WTC11 (cell line): Measurements from ENCODE around the gene KRT23. TPM values are rescaled to one million over a fixed set of nuclear protein-coding genes. Genes with fewer than 3 reads are reported as not detected.
A peak's percentile ranks its signal among the peaks of the same experiment; 100 is the strongest.

Source experiments
- ATAC-seq: fragments of 200-7000 bp; cut with Tn5 transposase; 2 replicates; pipeline ENCODE4 v1.10.0; 2021; ENCODE audit warnings: mild to moderate bottlenecking, moderate library complexity
- Bru-seq: library from RNA; stranded (reverse); fragments of 400-500 nt; gene quantifications from one replicate; lab custom pipeline; 2021; lab: Mats Ljungman, UMichigan
- CTCF ChIA-PET: fragments of 300-600 bp; sonication (Branson Sonifier 250); formaldehyde crosslinking; loops from one replicate; lab custom pipeline; 2021; ENCODE audit warnings: antibody characterized with exemption; lab: Charles Lee
- POLR2A ChIA-PET: fragments of 350-600 bp; sonication (Branson Sonifier 250); formaldehyde crosslinking; loops from one replicate; lab custom pipeline; 2021; ENCODE audit warnings: antibody characterized with exemption; lab: Charles Lee
- DNase-seq: peaks from one replicate; pipeline ENCODE4 v3.0.0; 2021; ENCODE audit warnings: low spot score
- H3K27ac Mint-ChIP-seq: 2 replicates; pipeline ENCODE4 v1.8.0; 2021; ENCODE audit warnings: mixed read lengths
- H3K27me3 Mint-ChIP-seq: 2 replicates; pipeline ENCODE4 v1.8.0; 2021; ENCODE audit warnings: low read depth, mild to moderate bottlenecking, moderate library complexity, mixed read lengths
- H3K36me3 Mint-ChIP-seq: 2 replicates; pipeline ENCODE4 v1.8.0; 2021; ENCODE audit warnings: mixed read lengths
- H3K4me1 Mint-ChIP-seq: 2 replicates; pipeline ENCODE4 v1.8.0; 2022; ENCODE audit warnings: mixed read lengths
- H3K4me3 Mint-ChIP-seq: 2 replicates; pipeline ENCODE4 v1.8.0; 2021; ENCODE audit warnings: mild to moderate bottlenecking, moderate library complexity, mixed read lengths
- H3K9me3 Mint-ChIP-seq: 2 replicates; pipeline ENCODE4 v1.8.0; 2021; ENCODE audit warnings: mixed read lengths
- ARID4B ChIP-seq: sonication (generic); formaldehyde crosslinking; IDR thresholded peaks from 2 replicates; pipeline ENCODE4 v1.8.0; 2023; ENCODE audit warnings: missing genetic modification reagents, mild to moderate bottlenecking, borderline replicate concordance
- ATF2 ChIP-seq: sonication (generic); formaldehyde crosslinking; IDR thresholded peaks from 2 replicates; pipeline ENCODE4 v1.8.1; 2022; ENCODE audit warnings: low read depth, missing genetic modification reagents, borderline replicate concordance
- E2F4 ChIP-seq: sonication (generic); formaldehyde crosslinking; IDR thresholded peaks from 2 replicates; pipeline ENCODE4 v1.8.1; 2022; ENCODE audit warnings: low read depth, mild to moderate bottlenecking, moderate library complexity, missing genetic modification reagents, borderline replicate concordance
- ERG ChIP-seq: fragments of 250-450 bp; sonication (Bioruptor Pico); IDR thresholded peaks from 2 replicates; pipeline ENCODE4 v1.8.0; 2021; ENCODE audit warnings: mild to moderate bottlenecking
- FOXJ3 ChIP-seq: sonication (generic); formaldehyde crosslinking; IDR thresholded peaks from 2 replicates; pipeline ENCODE4 v1.9.0; 2021; ENCODE audit warnings: missing genetic modification reagents, mild to moderate bottlenecking, borderline replicate concordance
- FOXK1 ChIP-seq: sonication (generic); formaldehyde crosslinking; IDR thresholded peaks from 2 replicates; pipeline ENCODE4 v1.8.0; 2022; ENCODE audit warnings: mild to moderate bottlenecking, moderate library complexity, missing genetic modification reagents
- FOXP1 ChIP-seq: sonication (generic); formaldehyde crosslinking; IDR thresholded peaks from 2 replicates; pipeline ENCODE4 v1.8.0; 2022; ENCODE audit warnings: missing genetic modification reagents, mild to moderate bottlenecking, moderate library complexity, borderline replicate concordance
- GABPB1 ChIP-seq: sonication (generic); formaldehyde crosslinking; IDR thresholded peaks from 2 replicates; pipeline ENCODE4 v1.8.1; 2023; ENCODE audit warnings: mild to moderate bottlenecking, missing genetic modification reagents
- MXD4 ChIP-seq: fragments of 250-450 bp; sonication (Bioruptor Pico); IDR thresholded peaks from 2 replicates; pipeline ENCODE4 v1.8.0; 2021; ENCODE audit warnings: mild to moderate bottlenecking, moderate library complexity, borderline replicate concordance
- PREB ChIP-seq: sonication (generic); formaldehyde crosslinking; IDR thresholded peaks from 2 replicates; pipeline ENCODE4 v1.8.1; 2022; ENCODE audit warnings: mild to moderate bottlenecking, missing genetic modification reagents, moderate library complexity, borderline replicate concordance
- TCF7 ChIP-seq: sonication (generic); formaldehyde crosslinking; IDR thresholded peaks from 2 replicates; pipeline ENCODE4 v1.8.0; 2022; ENCODE audit warnings: mild to moderate bottlenecking, low read depth, missing genetic modification reagents, moderate library complexity
- TEAD1 ChIP-seq: sonication (generic); formaldehyde crosslinking; IDR thresholded peaks from 2 replicates; pipeline ENCODE4 v1.8.0; 2022; ENCODE audit warnings: mild to moderate bottlenecking, missing genetic modification reagents
- TEAD4 ChIP-seq: sonication (generic); formaldehyde crosslinking; IDR thresholded peaks from 2 replicates; pipeline ENCODE4 v1.8.0; 2022; ENCODE audit warnings: mild to moderate bottlenecking, missing genetic modification reagents
- TP53 ChIP-seq: sonication (generic); formaldehyde crosslinking; IDR thresholded peaks from 2 replicates; pipeline ENCODE4 v1.8.1; 2023; ENCODE audit warnings: mild to moderate bottlenecking, missing genetic modification reagents
- USF2 ChIP-seq: sonication (generic); formaldehyde crosslinking; IDR thresholded peaks from 2 replicates; pipeline ENCODE4 v1.8.1; 2023; ENCODE audit warnings: mild to moderate bottlenecking, missing genetic modification reagents, moderate library complexity
- ZMAT4 ChIP-seq: fragments of 250-450 bp; sonication (Bioruptor Pico); IDR thresholded peaks from 2 replicates; pipeline ENCODE4 v1.9.0; 2021; ENCODE audit warnings: mild to moderate bottlenecking
- ZNF219 ChIP-seq: sonication (generic); formaldehyde crosslinking; IDR thresholded peaks from 2 replicates; pipeline ENCODE4 v1.8.0; 2023; ENCODE audit warnings: missing genetic modification reagents, mild to moderate bottlenecking, borderline replicate concordance
- ZNF263 ChIP-seq: sonication (generic); formaldehyde crosslinking; IDR thresholded peaks from 2 replicates; pipeline ENCODE4 v1.8.1; 2022; ENCODE audit warnings: low read depth, mild to moderate bottlenecking, moderate library complexity, missing genetic modification reagents
- ZNF416 ChIP-seq: fragments of 250-450 bp; sonication (Bioruptor Pico); IDR thresholded peaks from 2 replicates; pipeline ENCODE4 v1.9.0; 2021; ENCODE audit warnings: mild to moderate bottlenecking, inconsistent platforms
- ZNF512 ChIP-seq: sonication (generic); formaldehyde crosslinking; IDR thresholded peaks from 2 replicates; pipeline ENCODE4 v1.8.1; 2022; ENCODE audit warnings: missing genetic modification reagents, borderline replicate concordance
- long read RNA-seq, 3 experiments: library from RNA in 1 of 3; library from capped mRNA in 1 of 3; library from polyadenylated mRNA in 1 of 3; unstranded in 2 of 3; stranded (forward) in 1 of 3; transcript quantifications; one replicate each; pipeline ENCODE4 v2.0.0, GENCODE V29; 2021
- total RNA-seq: library from RNA; stranded (reverse); gene quantifications from 3 replicates; pipeline ENCODE4 v1.2.3, GENCODE V29; 2021

KRT23 gene
- not detected in 3 replicates for total RNA-seq
- Bru-seq, nascent RNA = percentile 3 among the genes with signal in this experiment
- long read RNA-seq, experiment 1 = 0 reads
- long read RNA-seq, experiment 2 = 0 reads
- long read RNA-seq, experiment 3 = 0 reads

GRCh38 chr17:40937384-40937819 lies at the start of gene KRT23:
Gene KRT23 (minus strand): TSS chr17:40937646. CDS start chr17:40936603, 1,043 bp downstream.
- peaks cover 12% of the 10 kb centered on the region for H3K4me1 Mint-ChIP-seq
- no peaks in the 10 kb centered on the region; the same call in 1 of the 2 replicates for H3K27me3 Mint-ChIP-seq
- H3K36me3 Mint-ChIP-seq = no peaks in the 10 kb centered on the region
- ATAC-seq = peak; percentile 74
- no peak within 1 kb of the TSS for H3K4me3 Mint-ChIP-seq
- H3K9me3 Mint-ChIP-seq = no peaks in the 10 kb centered on the region
- DNase-seq = peak; percentile 36
- peak within 1 kb of the TSS; percentile 8; the same call in 1 of the 2 replicates for H3K27ac Mint-ChIP-seq
- CTCF ChIA-PET = interaction anchor here (1.1 kb wide), 1 partner anchor 26 kb away, joined by 4 read pairs; no protein-coding TSS in a partner anchor
- POLR2A ChIA-PET = no interaction called here
- no peak for TF ChIP-seq TEAD1
- no peak for TF ChIP-seq ZNF263
- TF ChIP-seq MXD4 = no peak
- TF ChIP-seq ZMAT4 (CRISPR knock-in tag) = no peak
- TF ChIP-seq ZNF512 (CRISPR knock-in tag) = no peak
- no peak for TF ChIP-seq ATF2 (CRISPR knock-in tag)
- TF ChIP-seq ZNF416 (CRISPR knock-in tag) = no peak
- no peak for TF ChIP-seq FOXP1

GRCh38 chr17:40986920-40987319 lies 49.5 kb upstream of the KRT23 start:
- no peak overlapping the region for H3K27ac Mint-ChIP-seq
- no peak overlapping the region for H3K4me3 Mint-ChIP-seq
- POLR2A ChIA-PET = no interaction called here
- CTCF ChIA-PET = interaction anchor here (0.5 kb wide), 1 partner anchor 630 kb away, joined by 3 read pairs; no protein-coding TSS in a partner anchor
- DNase-seq (no peak), ATAC-seq (no peak)
- H3K36me3 Mint-ChIP-seq = no peaks in the 10 kb centered on the region
- H3K9me3 Mint-ChIP-seq = peaks cover 11% of the 10 kb centered on the region
- H3K4me1 Mint-ChIP-seq = peaks cover 2% of the 10 kb centered on the region; the same call in 1 of the 2 replicates
- no peaks in the 10 kb centered on the region for H3K27me3 Mint-ChIP-seq
- TF ChIP-seq TEAD4 (CRISPR knock-in tag) (no peak), ZNF219 (CRISPR knock-in tag) (no peak), E2F4 (CRISPR knock-in tag) (no peak), FOXJ3 (CRISPR knock-in tag) (no peak), PREB (CRISPR knock-in tag) (no peak), USF2 (no peak), TCF7 (no peak), FOXP1 (no peak), ERG (CRISPR knock-in tag) (no peak), ARID4B (CRISPR knock-in tag) (no peak), GABPB1 (CRISPR knock-in tag) (no peak), TP53 (CRISPR knock-in tag) (no peak), FOXK1 (no peak)
